ENCODE results near the gene ALK.

DNA sequence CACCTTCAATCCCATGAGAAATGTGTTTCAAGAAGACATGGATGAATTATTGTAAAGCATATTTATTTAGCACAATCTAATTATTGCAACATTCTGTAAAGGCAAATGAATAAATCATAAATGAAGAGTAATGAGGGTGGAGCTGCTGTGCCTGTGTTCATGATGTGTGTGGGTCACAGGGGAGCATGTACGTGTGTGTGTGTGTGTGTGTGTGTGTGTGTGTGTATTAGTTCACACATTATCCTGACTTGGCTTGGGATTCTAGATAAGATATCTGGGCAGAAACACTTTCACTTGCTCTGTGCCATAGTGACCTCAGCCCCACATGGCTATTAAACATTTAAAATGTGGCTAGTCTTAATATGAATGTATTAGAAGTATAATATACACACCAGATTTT is 361.8 kb downstream of the ALK start:
- TF ChIP-seq, protein P1, sequence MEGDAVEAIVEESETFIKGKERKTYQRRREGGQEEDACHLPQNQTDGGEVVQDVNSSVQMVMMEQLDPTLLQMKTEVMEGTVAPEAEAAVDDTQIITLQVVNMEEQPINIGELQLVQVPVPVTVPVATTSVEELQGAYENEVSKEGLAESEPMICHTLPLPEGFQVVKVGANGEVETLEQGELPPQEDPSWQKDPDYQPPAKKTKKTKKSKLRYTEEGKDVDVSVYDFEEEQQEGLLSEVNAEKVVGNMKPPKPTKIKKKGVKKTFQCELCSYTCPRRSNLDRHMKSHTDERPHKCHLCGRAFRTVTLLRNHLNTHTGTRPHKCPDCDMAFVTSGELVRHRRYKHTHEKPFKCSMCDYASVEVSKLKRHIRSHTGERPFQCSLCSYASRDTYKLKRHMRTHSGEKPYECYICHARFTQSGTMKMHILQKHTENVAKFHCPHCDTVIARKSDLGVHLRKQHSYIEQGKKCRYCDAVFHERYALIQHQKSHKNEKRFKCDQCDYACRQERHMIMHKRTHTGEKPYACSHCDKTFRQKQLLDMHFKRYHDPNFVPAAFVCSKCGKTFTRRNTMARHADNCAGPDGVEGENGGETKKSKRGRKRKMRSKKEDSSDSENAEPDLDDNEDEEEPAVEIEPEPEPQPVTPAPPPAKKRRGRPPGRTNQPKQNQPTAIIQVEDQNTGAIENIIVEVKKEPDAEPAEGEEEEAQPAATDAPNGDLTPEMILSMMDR (IDR thresholded peaks at IDR 0.05; ENCODE audit: low read depth, low read length), result no peak
- no peak for TF ChIP-seq EZH2phosphoT487 (IDR thresholded peaks at IDR 0.05; ENCODE audit: low read depth)
